HG02763 (cell line): Measurements from ENCODE around the gene SFT2D1.

Experiments
- ATAC-seq: cut with Tn5 transposase; IDR thresholded peaks from one replicate; pipeline ENCODE4 v1.9.1; 2021; ENCODE audit warnings: mild to moderate bottlenecking, moderate library complexity; ENCODE audit not compliant: unreplicated experiment

The SFT2D1 gene

GRCh38 chr6:166282394-166283032 is 59.8 kb downstream of the SFT2D1 start:
- ATAC-seq: no peak

DNA sequence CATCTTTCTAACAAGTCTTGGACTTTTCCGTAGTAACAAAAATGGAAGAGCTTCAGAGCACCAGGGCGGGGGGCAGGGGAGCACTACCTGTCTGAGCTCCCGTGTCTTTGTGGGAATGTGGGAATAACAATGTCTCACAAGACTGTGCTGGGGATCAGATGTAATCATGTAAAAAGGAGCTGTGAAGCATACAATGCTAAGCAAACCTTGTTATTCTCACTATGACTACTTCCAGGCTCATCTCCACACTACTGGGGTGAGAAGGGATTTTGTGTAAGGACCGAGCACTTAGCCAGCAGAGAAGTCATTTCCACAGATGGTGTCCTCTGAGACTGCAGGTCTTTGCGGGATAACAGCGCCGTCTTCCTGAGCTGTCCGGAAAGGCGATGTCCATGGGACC is 61.2 kb downstream of the SFT2D1 start:
- no peak for ATAC-seq

GRCh38 chr6:166279393-166279679 is 63.0 kb downstream of the SFT2D1 start:
- no peak for ATAC-seq

- no peak for ATAC-seq
These were observed 63.6 kb downstream of the SFT2D1 start for GRCh38 chr6:166278579-166279392.

GRCh38 chr6:166277892-166278578 is 64.3 kb downstream of the SFT2D1 start:
- ATAC-seq: no peak

DNA sequence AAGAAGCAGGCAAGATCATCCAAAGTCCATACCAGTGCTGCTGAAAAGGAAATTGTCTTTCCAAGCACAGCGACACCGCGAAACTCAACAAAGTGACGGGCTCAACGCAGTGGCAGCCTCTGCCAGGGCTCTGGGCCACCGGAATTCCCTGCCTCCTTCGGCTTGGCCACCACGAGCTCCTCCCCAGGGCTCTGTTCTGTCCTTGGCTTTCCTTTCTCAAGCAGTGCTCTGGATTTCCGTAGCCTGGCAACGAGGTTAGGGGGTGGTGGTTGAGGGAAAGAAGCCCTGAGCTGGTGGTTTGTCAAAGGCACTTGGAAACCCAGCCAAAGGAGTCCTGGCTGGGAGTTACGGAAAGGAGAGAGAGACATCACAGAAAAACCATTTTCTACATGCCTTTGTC is 65.3 kb downstream of the SFT2D1 start:
- no peak for ATAC-seq

DNA sequence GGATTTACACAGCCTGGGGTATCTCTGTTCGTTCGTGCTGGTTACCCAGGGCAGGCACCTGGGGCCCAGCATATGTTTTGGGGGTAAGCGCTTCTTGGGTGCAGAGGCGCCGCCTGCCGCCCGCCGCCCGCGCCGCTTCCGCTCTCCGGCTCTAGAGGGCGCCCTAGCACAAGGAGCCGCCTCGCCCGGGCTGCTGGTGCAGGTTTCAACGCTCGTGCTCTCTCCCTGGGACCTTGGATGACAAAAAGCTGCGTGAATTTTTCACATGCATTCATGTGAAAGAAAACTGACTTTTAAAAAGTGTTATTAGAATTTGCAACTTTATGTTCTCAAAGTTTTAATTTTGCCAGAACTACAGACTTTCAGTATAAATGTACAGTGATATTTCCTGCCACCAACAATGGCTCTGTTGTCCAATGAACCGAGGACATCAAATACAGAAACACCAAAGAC is 66.6 kb downstream of the SFT2D1 start:
- peak; percentile 74 for ATAC-seq

DNA sequence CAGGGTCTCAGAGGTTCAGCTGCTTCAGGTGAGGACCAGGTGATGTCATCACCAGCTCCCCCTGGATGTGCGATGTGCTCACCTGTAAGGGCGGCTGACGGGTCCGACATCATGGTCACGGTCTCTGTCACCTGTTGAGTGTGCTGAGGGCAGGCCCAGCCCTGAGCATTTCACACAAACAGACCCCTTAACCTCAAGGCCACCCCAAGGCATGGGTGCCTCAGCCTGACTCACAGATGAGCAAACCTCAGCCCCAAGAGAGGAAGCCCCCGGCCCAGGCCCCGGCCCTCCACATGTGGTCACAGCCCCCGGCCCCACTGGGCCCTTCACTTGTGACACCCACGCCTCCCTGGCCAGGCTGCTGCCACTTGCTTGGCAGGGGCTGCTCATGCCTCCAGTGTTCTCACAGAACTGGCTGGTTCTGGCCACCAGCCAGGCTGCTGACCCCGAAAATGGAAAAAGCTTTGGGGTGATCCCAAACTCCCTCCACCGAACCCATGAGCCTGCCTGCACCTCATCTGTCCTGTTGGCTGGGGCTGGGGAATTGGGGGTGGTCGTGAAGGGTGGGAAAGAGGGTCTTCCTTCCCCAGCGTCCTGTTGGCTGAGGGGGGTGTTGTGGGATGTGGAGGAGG is 67.5 kb downstream of the SFT2D1 start:
- ATAC-seq: no peak

GRCh38 chr6:166274163-166274562 is 68.2 kb downstream of the SFT2D1 start:
- no peak for ATAC-seq

GRCh38 chr6:166271376-166271765 is 71.0 kb downstream of the SFT2D1 start:
- ATAC-seq: no peak

DNA sequence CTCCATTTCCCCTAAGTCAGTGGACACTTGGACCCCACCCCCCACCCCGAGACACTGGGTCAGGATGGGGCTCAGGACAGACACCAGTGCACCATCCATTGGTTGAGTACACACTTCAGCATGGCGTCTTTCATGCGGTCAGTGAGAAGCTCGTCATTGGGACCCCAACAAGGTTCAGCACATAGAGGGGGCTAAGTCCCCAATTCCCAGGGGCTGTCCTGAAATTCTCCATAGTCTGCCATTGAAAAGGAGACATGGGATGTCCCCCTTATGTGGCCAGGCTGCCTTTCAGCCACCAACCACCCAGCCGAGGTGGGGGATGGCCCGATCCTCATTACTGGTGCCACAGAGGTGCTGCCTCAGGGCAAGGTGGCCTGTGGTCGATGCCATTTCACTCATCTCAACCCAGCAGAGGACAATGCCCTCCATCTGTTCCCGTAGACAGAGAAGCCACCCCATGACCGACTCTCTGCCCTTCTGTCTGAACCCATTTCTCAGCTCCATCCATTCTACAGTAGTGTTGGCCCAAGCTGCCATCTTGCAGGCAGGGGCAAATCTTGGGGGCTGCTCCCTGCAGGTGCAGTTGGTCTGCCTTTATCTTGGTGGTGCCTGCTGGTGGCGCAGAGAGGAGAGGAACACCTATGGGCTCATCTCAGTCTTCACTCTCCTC is 71.5 kb downstream of the SFT2D1 start:
- no peak for ATAC-seq
